Myocyte (in vitro differentiated cells): ENCODE measurements around the gene ZNF385D. TPM values are rescaled to one million over a fixed set of nuclear protein-coding genes. Genes with fewer than 3 reads are reported as not detected.

Experiments used
- DNase-seq: peaks from one replicate; pipeline ENCODE4 v3.0.0-alpha.2; 2012; ENCODE audit warnings: low read depth
- polyA plus RNA-seq: library from polyadenylated mRNA; unstranded; fragments of >200 nt; gene quantifications from one replicate; pipeline ENCODE4 v1.2.1, GENCODE V29; 2012; ENCODE audit warnings: missing spikeins
- total RNA-seq: library from RNA; depleted of rRNA; stranded (reverse); fragments of >200 nt; gene quantifications from 2 replicates; pipeline ENCODE4 v1.2.3, GENCODE V29; 2014

The ZNF385D gene
- total RNA-seq = 0.99 and 1.6 TPM in 2 replicates
- polyA plus RNA-seq = 5.3 TPM

- peak; percentile 86 for DNase-seq
Observed at GRCh38 chr3:21750831-21751391, at the start of gene ZNF385D. TSS of gene ZNF385D (minus strand) at chr3:21751210. CDS start at chr3:21750916, 294 bp downstream.

- no peak for DNase-seq
Observed at GRCh38 chr3:21798356-21799088, 47.5 kb upstream of the ZNF385D start.

GRCh38 chr3:21795921-21796320 lies 44.9 kb upstream of the ZNF385D start:
- peak; percentile 13 for DNase-seq

GRCh38 chr3:21795152-21795837 lies 44.3 kb upstream of the ZNF385D start:
- DNase-seq = peak; percentile 92

- DNase-seq = no peak
Observed at GRCh38 chr3:21794291-21794690, 43.3 kb upstream of the ZNF385D start.

- DNase-seq = peak; percentile 83
Observed at GRCh38 chr3:21792176-21792575, 41.2 kb upstream of the ZNF385D start.

GRCh38 chr3:21791356-21791755 lies 40.3 kb upstream of the ZNF385D start:
- no peak for DNase-seq

- DNase-seq = no peak
Observed at GRCh38 chr3:21790466-21790865, 39.5 kb upstream of the ZNF385D start.

GRCh38 chr3:21789730-21790129 lies 38.7 kb upstream of the ZNF385D start:
- no peak for DNase-seq

- no peak for DNase-seq
Observed at GRCh38 chr3:21786438-21786797, 35.4 kb upstream of the ZNF385D start.

GRCh38 chr3:21785765-21786437 lies 34.9 kb upstream of the ZNF385D start:
- DNase-seq = no peak

GRCh38 chr3:21783839-21784238 lies 32.8 kb upstream of the ZNF385D start:
- no peak for DNase-seq

- DNase-seq = no peak
Observed at GRCh38 chr3:21781355-21781754, 30.3 kb upstream of the ZNF385D start.

GRCh38 chr3:21779909-21780308 lies 28.9 kb upstream of the ZNF385D start:
- no peak for DNase-seq

- DNase-seq = no peak
Observed at GRCh38 chr3:21778715-21779114, 27.7 kb upstream of the ZNF385D start.

- DNase-seq = no peak
Observed at GRCh38 chr3:21777821-21778220, 26.8 kb upstream of the ZNF385D start.

GRCh38 chr3:21766002-21766401 lies 15.0 kb upstream of the ZNF385D start:
- no peak for DNase-seq

- no peak for DNase-seq
Observed at GRCh38 chr3:21755896-21756295, 4.9 kb upstream of the ZNF385D start.

- DNase-seq = peak; percentile 85
Observed at GRCh38 chr3:21754839-21755238, 3.8 kb upstream of the ZNF385D start.

GRCh38 chr3:21752749-21753347 lies 1.8 kb upstream of the ZNF385D start:
- peak; percentile 79 for DNase-seq

- DNase-seq = no peak
Observed at GRCh38 chr3:21751886-21752285, 876 bp upstream of the ZNF385D start.
